ENCODE data around the gene CTNNBL1.
"Not testable (repeated sequence)": the region's sequence is repeated elsewhere in the genome, so short reads cannot be mapped to it uniquely, and the experiment has no call there.

The CTNNBL1 gene

GRCh38 chr20:37677969-37678861 lies 15.6 kb upstream of the CTNNBL1 start:
- no peak for DNase-seq (ENCODE audit: low read depth, low spot score)

- not testable (repeated sequence) for DNase-seq (ENCODE audit: low read depth, low spot score)
Measured at GRCh38 chr20:37679751-37680150, 14.1 kb upstream of the CTNNBL1 start.

GRCh38 chr20:37680420-37680819 lies 13.4 kb upstream of the CTNNBL1 start:
- DNase-seq (ENCODE audit: low read depth, low spot score) = no peak

- no peak for DNase-seq (ENCODE audit: low read depth, low spot score)
Measured at GRCh38 chr20:37681384-37682112, 12.3 kb upstream of the CTNNBL1 start.

- DNase-seq (ENCODE audit: low read depth, low spot score) = not testable (repeated sequence)
Measured at GRCh38 chr20:37683146-37683545, 10.7 kb upstream of the CTNNBL1 start.

- no peak for DNase-seq (ENCODE audit: low read depth, low spot score)
Measured at GRCh38 chr20:37686762-37687477, 6.9 kb upstream of the CTNNBL1 start.

- DNase-seq (ENCODE audit: low read depth, low spot score) = no peak
Measured at GRCh38 chr20:37687478-37687805, 6.4 kb upstream of the CTNNBL1 start.

- DNase-seq (ENCODE audit: low read depth, low spot score) = no peak
Measured at GRCh38 chr20:37688093-37688492, 5.7 kb upstream of the CTNNBL1 start.

GRCh38 chr20:37690626-37691369 lies 3.0 kb upstream of the CTNNBL1 start:
- DNase-seq (ENCODE audit: low read depth, low spot score) = no peak

GRCh38 chr20:37692459-37693166 lies 1.2 kb upstream of the CTNNBL1 start:
- no peak for DNase-seq (ENCODE audit: low read depth, low spot score)

GRCh38 chr20:37693242-37693634 lies 592 bp upstream of the CTNNBL1 start:
- DNase-seq (ENCODE audit: low read depth, low spot score) = no peak

- DNase-seq (ENCODE audit: low read depth, low spot score) = no peak
Measured at GRCh38 chr20:37695684-37696342, 2.0 kb downstream of the CTNNBL1 start.

GRCh38 chr20:37697314-37697713 lies 3.5 kb downstream of the CTNNBL1 start:
- DNase-seq (ENCODE audit: low read depth, low spot score) = no peak

GRCh38 chr20:37699202-37699601 lies 5.4 kb downstream of the CTNNBL1 start:
- DNase-seq (ENCODE audit: low read depth, low spot score) = no peak

- no peak for DNase-seq (ENCODE audit: low read depth, low spot score)
Measured at GRCh38 chr20:37700301-37700700, 6.5 kb downstream of the CTNNBL1 start.

GRCh38 chr20:37701676-37702075 lies 7.8 kb downstream of the CTNNBL1 start:
- DNase-seq (ENCODE audit: low read depth, low spot score) = not testable (repeated sequence)

- DNase-seq (ENCODE audit: low read depth, low spot score) = no peak
Measured at GRCh38 chr20:37702403-37703034, 8.7 kb downstream of the CTNNBL1 start.

- DNase-seq (ENCODE audit: low read depth, low spot score) = no peak
Measured at GRCh38 chr20:37703035-37703845, 9.4 kb downstream of the CTNNBL1 start.

GRCh38 chr20:37704955-37705354 lies 11.1 kb downstream of the CTNNBL1 start:
- no peak for DNase-seq (ENCODE audit: low read depth, low spot score)

Measured in activated naive CD8-positive, alpha-beta T cell treated with anti-CD3 and anti-CD28 coated beads, Interleukin-2, amount 50 U/mL, for 16 hours (primary cell).